Left ventricle myocardium inferior (tissue), 1 donor: ENCODE data around the gene HS6ST1. TPM values are rescaled to one million over a fixed set of nuclear protein-coding genes. Genes with fewer than 3 reads are reported as not detected.

Source experiments
- DNase-seq: peaks from one replicate; pipeline ENCODE4 v3.0.0-alpha.2; 2020
- H3K27ac ChIP-seq: fragments of 200-600 bp; replicated peaks from 2 replicates; pipeline ENCODE4 v1.8.0; 2021
- H3K27me3 ChIP-seq: fragments of 200-600 bp; 2 replicates; pipeline ENCODE4 v1.8.0; 2021; ENCODE audit warnings: low read depth
- H3K36me3 ChIP-seq: fragments of 200-600 bp; 2 replicates; pipeline ENCODE4 v1.8.0; 2021
- H3K4me1 ChIP-seq: fragments of 200-600 bp; 2 replicates; pipeline ENCODE4 v1.8.0; 2021
- H3K4me3 ChIP-seq: fragments of 200-600 bp; 2 replicates; pipeline ENCODE4 v1.8.0; 2021; ENCODE audit warnings: mild to moderate bottlenecking, moderate library complexity
- H3K9me3 ChIP-seq: fragments of 200-600 bp; replicated peaks from 2 replicates; pipeline ENCODE4 v1.8.0; 2021
- intact Hi-C: fragments of 100-400 bp; cut with micrococcal nuclease; formaldehyde crosslinking; loops from one replicate; pipeline ENCODE4 v1.11.0; 2022
- total RNA-seq: library from RNA; stranded (reverse); fragmentation: NEBNext Ultra II Directional; extraction: Animal tissue kit (Norgen Biotek cat#: 25700); gene quantifications from one replicate; pipeline ENCODE4 v1.2.1, GENCODE V29; 2021
- TF ChIP-seq, protein P1 (sequence below): fragments of 200-600 bp; IDR thresholded peaks from 2 replicates; pipeline ENCODE4 v1.8.0; 2021; ENCODE audit warnings: antibody characterized with exemption, mild to moderate bottlenecking, borderline replicate concordance
- donor health status: DM: no; HTN: yes; CAD: no; lungs with severe emphysema.

The HS6ST1 gene
- total RNA-seq, 1 donor from 2014 or later, result 26.7 TPM

DNA sequence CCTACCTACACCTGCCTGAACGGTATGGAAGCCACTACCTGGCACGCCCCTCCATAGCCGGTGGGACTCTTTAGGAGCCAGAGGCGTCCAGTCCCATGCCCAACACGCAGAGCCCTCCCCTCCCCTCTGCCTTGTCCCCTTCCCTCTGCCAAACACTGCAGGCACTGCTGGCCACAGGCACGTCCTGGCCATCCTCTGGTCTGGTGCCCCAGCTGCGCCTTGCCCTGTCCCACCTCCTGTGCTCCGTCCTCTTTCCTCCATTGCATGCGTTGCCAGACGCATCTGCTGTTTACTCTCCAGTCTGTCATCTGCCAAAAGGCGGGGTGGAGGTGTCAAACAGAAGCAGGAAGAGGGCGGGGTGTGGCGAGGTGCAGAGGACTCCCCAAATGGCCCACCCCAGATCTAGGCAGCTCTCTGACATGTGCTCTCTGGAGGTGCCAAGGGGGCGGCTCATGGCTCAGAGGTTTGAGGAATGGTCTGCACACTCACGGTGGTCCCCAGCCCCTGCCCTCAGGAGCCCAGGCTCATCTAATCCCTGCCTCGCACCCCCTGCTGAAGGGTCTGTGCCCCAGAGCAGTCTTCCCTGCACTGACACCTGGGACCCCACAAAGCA is 45.1 kb downstream of the HS6ST1 start:
- intact Hi-C loops, result no loop called here
- TF ChIP-seq, protein P1, sequence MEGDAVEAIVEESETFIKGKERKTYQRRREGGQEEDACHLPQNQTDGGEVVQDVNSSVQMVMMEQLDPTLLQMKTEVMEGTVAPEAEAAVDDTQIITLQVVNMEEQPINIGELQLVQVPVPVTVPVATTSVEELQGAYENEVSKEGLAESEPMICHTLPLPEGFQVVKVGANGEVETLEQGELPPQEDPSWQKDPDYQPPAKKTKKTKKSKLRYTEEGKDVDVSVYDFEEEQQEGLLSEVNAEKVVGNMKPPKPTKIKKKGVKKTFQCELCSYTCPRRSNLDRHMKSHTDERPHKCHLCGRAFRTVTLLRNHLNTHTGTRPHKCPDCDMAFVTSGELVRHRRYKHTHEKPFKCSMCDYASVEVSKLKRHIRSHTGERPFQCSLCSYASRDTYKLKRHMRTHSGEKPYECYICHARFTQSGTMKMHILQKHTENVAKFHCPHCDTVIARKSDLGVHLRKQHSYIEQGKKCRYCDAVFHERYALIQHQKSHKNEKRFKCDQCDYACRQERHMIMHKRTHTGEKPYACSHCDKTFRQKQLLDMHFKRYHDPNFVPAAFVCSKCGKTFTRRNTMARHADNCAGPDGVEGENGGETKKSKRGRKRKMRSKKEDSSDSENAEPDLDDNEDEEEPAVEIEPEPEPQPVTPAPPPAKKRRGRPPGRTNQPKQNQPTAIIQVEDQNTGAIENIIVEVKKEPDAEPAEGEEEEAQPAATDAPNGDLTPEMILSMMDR, result no peak
- no peak overlapping the region for H3K27ac ChIP-seq
- H3K36me3 ChIP-seq, result peaks cover 12% of the 10 kb centered on the region
- no peaks in the 10 kb centered on the region for H3K27me3 ChIP-seq
- no peak for DNase-seq
- H3K9me3 ChIP-seq, result peaks cover 19% of the 10 kb centered on the region
- no peak overlapping the region for H3K4me3 ChIP-seq
- peaks cover 11% of the 10 kb centered on the region for H3K4me1 ChIP-seq

DNA sequence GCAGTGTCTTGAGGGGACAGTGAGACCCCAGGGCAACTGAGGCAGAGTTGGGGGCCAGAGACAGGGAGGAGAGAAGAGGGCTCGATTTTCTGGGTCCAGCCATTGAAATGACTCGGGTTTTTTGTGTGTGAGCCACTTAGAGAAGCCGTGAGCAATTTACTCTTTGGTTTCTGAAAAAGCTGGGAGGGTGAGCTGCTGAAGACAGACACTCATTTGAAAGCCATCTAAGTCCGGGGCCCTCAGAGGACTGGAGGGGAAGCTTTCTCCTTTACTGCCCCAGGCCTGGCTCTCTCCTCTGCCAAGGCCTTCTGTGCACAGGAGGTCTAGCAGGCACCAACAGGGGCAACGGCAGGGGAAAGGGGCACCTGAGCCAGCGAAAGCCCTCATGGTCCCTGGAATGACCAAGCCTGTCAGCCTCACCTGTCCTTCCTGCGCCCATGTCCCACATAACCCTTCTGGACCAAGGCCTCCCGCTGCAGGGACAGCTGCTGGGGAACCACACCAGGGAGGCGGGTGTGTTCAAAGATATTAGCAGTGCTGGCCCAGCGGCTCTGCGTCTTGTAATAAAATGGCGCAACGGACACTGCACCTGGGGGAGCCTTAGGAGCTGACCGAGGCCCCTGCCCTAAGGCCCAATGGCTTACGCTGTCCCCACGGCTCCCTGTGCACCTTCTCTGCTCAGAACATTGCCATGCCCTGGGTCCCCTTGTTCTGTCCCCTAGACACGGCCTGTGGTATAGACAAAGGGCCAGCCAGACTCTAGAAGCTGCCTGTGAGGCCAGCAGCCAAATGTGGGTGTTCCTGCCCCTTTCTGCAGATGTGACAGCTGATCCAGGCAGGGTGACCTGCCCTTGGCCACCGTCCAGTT is 45.8 kb downstream of the HS6ST1 start:
- H3K27ac ChIP-seq, result no peak overlapping the region
- intact Hi-C loops, result no loop called here
- no peak overlapping the region for H3K4me3 ChIP-seq
- peaks cover 15% of the 10 kb centered on the region for H3K36me3 ChIP-seq
- peaks cover 19% of the 10 kb centered on the region for H3K9me3 ChIP-seq
- DNase-seq, result no peak
- H3K4me1 ChIP-seq, result peaks cover 11% of the 10 kb centered on the region
- no peaks in the 10 kb centered on the region for H3K27me3 ChIP-seq
- TF ChIP-seq, protein P1, result no peak

DNA sequence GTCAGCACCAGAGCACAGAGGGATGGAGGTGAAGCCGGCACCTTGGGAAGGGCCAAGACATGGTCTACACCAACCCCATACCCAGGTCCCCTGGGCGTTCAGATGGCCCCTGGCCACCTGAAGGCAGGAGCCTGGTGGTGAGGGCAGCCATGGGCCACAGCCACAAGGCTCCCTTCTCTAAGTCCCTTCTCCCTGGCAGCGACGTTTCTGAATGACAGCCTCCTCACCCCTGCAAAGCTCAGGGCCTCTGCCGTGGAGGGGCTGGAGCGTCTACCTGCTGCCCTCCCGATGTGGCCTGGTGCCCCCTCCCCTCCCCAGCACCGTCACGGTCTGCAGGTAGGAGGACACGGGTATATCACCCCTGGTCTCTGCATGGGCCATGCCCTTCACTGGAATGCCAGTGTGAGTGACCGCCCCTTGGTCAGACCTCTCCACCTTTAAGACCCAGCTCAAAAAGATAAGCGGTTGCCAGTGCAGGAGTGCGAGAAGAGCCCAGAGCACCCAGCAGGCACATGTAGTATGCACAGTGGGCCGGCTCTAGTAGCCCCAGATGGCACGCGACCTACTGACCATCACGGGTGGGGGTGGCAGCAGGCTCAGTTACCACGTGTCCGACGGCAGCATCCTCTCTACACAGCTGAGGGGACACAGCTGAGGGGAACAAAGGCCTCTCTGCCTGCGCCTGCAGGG is 46.6 kb downstream of the HS6ST1 start:
- intact Hi-C loops, result no loop called here
- no peak overlapping the region for H3K27ac ChIP-seq
- H3K36me3 ChIP-seq, result peaks cover 15% of the 10 kb centered on the region

DNA sequence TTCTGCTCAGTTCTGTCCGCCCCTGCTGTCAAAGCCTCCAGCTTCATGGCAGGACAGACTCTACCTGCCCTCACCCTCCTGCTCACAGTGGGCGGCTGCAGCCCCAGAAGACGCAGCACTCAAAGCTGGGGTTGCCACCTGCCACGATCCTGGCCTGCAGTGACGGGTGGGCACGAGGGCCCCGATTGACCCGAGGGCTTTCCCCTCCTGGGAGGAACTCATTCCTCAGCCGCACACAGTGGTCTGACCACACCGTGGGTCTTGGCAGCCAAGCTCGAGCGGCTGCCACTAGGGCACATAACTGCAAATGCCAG is 47.1 kb downstream of the HS6ST1 start:
- Histone ChIP-seq H3K27ac (no peak overlapping the region), H3K36me3 (peaks cover 15% of the 10 kb centered on the region), H3K27me3 (no peaks in the 10 kb centered on the region), H3K4me3 (no peak overlapping the region), H3K4me1 (peaks cover 11% of the 10 kb centered on the region), H3K9me3 (peaks cover 19% of the 10 kb centered on the region)
- DNase-seq, result no peak
- intact Hi-C loops, result no loop called here
- TF ChIP-seq, protein P1, result no peak

More for the DNA sequence above, 46.6 kb downstream of the HS6ST1 start:
- H3K4me1 ChIP-seq, result peaks cover 11% of the 10 kb centered on the region
- H3K9me3 ChIP-seq, result peaks cover 19% of the 10 kb centered on the region
- no peak overlapping the region for H3K4me3 ChIP-seq
- TF ChIP-seq, protein P1, result no peak
- H3K27me3 ChIP-seq, result no peaks in the 10 kb centered on the region
- no peak for DNase-seq

DNA sequence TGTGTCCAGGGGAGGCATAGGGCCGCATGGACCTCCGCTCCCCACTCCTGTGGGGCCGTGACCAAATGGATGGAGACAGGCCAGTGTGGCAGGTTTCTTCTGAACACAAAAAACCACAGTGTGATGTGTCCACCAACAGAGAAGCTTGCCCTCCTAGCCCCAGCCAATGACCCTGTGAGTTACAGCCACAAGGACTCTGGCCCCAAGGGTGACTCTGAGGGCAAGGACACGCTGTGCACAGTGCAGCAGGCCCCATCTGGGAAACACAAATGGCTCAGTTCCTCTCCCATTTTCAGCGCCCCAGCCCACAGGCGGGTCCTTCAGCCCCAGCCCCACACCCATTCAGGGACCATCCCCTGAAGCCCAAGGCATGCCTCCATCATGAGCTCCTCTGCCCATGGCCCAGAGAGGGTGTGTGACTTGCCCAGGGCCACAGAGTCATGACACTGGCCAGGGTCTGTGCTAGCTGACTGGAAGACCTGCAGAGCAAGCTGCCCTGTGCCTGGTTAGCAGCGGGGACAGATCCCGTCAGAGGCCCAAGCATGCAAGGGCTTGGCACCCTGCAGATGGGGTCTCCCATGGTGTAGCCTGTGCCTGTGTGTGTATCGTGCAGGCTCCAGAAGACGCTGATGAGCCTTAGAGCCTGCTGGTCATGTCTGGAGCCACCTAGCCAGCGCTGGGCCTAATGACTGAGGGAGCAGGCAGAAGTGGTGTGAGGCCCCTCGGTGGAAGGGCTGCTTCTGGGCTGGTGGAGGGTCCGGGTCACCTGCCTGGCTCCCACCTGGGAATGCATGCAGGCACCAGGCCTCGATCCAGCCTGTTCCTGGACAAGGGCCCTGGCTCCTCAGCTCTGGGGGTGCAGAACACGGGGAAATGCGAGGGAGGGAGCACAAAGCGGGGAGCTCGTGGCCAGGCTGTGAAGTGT is 47.7 kb downstream of the HS6ST1 start:
- Histone ChIP-seq H3K4me3 (no peak overlapping the region), H3K9me3 (peaks cover 19% of the 10 kb centered on the region), H3K4me1 (peaks cover 11% of the 10 kb centered on the region), H3K27ac (no peak overlapping the region), H3K36me3 (peaks cover 15% of the 10 kb centered on the region), H3K27me3 (no peaks in the 10 kb centered on the region)
- DNase-seq, result no peak
- TF ChIP-seq, protein P1, result no peak
- intact Hi-C loops, result no loop called here
